HUES64 (cell line): ENCODE measurements around the gene MLLT3.

Source experiments
- H3K27ac ChIP-seq: 2 replicates; pipeline ENCODE4 v1.7.0; 2013; ENCODE audit warnings: low read depth, low read length, inconsistent platforms
- H3K27me3 ChIP-seq: 2 replicates; pipeline ENCODE4 v1.6.1; 2013; ENCODE audit warnings: mild to moderate bottlenecking, low read length; ENCODE audit not compliant: insufficient read depth
- H3K36me3 ChIP-seq: 2 replicates; pipeline ENCODE4 v1.6.1; 2013; ENCODE audit warnings: mild to moderate bottlenecking, low read length; ENCODE audit not compliant: insufficient read depth
- H3K4me1 ChIP-seq: 2 replicates; pipeline ENCODE4 v1.6.1; 2013; ENCODE audit warnings: mild to moderate bottlenecking, low read length, moderate library complexity; ENCODE audit not compliant: insufficient read depth
- H3K4me3 ChIP-seq: 2 replicates; pipeline ENCODE4 v1.5.1; 2013; ENCODE audit warnings: mild to moderate bottlenecking, low read length, moderate library complexity
- H3K9ac ChIP-seq: 2 replicates; pipeline ENCODE4 v1.6.1; 2013; ENCODE audit warnings: mild to moderate bottlenecking, low read depth, low read length
- H3K9me3 ChIP-seq: 2 replicates; pipeline ENCODE4 v1.6.1; 2013; ENCODE audit warnings: low read depth, low read length; ENCODE audit not compliant: insufficient read depth
- WGBS: fragments of 150-250, 120-280 bp; methylation state at CpG from one replicate; pipeline ENCODE4 v1.1.7; 2013; ENCODE audit warnings: missing lambda C conversion rate; 5-methylcytosine and 5-hydroxymethylcytosine counted together

MLLT3 gene

DNA sequence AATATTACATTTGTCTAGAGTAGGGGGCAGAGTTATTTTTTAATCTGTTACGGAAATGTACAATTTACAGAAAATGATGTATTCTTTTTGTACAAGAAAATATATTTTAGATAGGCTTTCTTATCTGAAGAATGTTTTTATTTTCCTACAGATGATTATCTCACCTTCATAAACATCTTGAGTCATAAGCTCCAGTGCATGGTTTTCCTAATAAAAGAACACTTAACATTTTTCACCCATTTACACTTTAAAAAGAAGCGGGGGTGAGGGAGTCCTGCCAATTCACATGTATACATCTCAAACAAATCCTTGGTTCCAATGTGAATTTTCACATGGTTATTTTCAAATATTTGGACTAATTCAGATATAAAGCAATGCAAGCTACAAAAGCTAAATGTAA lies 85.0 kb downstream of the MLLT3 start:
- Histone ChIP-seq H3K36me3 (no peaks in the 10 kb centered on the region), H3K9ac (no peak overlapping the region), H3K27ac (no peak overlapping the region), H3K4me1 (no peaks in the 10 kb centered on the region), H3K27me3 (no peaks in the 10 kb centered on the region), H3K4me3 (no peak overlapping the region), H3K9me3 (peaks cover 17% of the 10 kb centered on the region)
- 89% methylated on average over 1 of the region's 2 CpGs for whole genome bisulfite sequencing

DNA sequence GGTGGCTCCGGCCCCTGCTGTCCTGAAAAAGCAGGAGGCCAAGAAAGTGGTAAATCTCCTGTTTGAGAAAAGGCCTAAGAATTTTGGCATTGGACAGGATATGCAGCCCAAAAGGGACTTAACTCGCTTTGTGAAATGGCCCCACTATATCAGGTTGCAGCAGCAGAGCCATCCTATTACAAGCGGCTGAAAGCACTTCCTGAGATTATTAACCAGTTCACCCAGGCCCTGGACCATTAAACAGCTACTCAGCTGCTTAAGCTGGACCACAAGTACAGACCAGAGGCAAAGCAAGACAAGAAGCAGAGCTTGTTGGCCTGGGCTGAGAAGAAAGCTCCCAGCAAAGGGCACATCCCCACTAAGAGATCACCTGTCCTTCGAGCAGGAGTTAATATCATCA lies 89.7 kb downstream of the MLLT3 start:
- Histone ChIP-seq H3K27ac (no peak overlapping the region), H3K4me1 (no peaks in the 10 kb centered on the region), H3K9me3 (no peaks in the 10 kb centered on the region), H3K4me3 (no peak overlapping the region), H3K36me3 (no peaks in the 10 kb centered on the region), H3K9ac (no peak overlapping the region), H3K27me3 (no peaks in the 10 kb centered on the region)
- 91% methylated on average over 4 of the region's 4 CpGs for WGBS

DNA sequence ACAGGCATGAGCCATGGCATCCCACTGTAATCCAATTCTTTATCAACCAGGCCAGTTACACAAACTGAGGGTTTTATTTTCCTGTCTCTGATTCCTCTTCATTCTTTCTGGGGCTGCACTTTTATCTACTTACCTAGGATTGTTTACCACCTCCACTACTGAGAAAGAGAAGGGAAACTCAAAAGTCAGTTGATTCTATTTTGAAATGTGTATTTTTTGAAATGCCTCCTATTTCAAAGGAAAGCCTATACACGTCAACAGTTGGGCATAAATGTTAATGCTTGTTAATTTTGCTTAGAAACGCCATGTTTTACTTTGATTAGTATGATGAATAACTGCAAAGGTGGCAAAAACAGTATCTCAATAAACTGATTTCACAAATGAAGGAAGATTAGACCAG lies 92.5 kb downstream of the MLLT3 start:
- Histone ChIP-seq H3K36me3 (no peaks in the 10 kb centered on the region), H3K4me1 (peaks cover 10% of the 10 kb centered on the region), H3K9ac (no peak overlapping the region), H3K27ac (no peak overlapping the region), H3K4me3 (no peak overlapping the region), H3K9me3 (no peaks in the 10 kb centered on the region), H3K27me3 (no peaks in the 10 kb centered on the region)
- 73% methylated on average over 2 of the region's 2 CpGs for WGBS

DNA sequence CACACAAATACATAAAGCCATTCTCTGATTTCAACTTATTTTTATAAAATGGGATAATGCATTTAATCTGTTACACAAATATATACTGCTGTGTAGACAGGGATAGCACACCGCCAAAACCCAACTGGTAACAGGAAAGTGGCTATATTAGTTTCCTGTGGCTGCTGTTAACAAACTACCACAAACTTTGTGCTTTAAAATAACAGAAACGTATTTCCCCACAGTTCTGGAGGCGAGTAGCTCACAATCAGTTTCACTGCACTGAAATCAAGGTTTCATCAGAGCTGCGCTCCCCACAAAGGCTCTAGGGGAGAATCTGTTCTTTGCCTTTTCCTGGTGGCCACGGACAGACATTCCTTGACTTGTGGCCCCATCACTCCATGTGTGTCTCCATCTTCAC lies 94.0 kb downstream of the MLLT3 start:
- WGBS = 95% methylated on average over 5 of the region's 5 CpGs

GRCh38 chr9:20526500-20527319 lies 95.6 kb downstream of the MLLT3 start:
- H3K36me3 ChIP-seq = no peaks in the 10 kb centered on the region
- WGBS = no CpG with 5 or more reads among the region's 1 CpG
- no peaks in the 10 kb centered on the region for H3K9me3 ChIP-seq
- H3K4me1 ChIP-seq = peaks cover 10% of the 10 kb centered on the region
- no peak overlapping the region for H3K9ac ChIP-seq
- H3K4me3 ChIP-seq = no peak overlapping the region
- no peaks in the 10 kb centered on the region for H3K27me3 ChIP-seq
- no peak overlapping the region for H3K27ac ChIP-seq

More for the DNA sequence above, 94.0 kb downstream of the MLLT3 start:
- Histone ChIP-seq H3K9ac (no peak overlapping the region), H3K36me3 (no peaks in the 10 kb centered on the region), H3K4me3 (no peak overlapping the region), H3K27me3 (no peaks in the 10 kb centered on the region), H3K9me3 (no peaks in the 10 kb centered on the region), H3K27ac (no peak overlapping the region), H3K4me1 (peaks cover 10% of the 10 kb centered on the region)

GRCh38 chr9:20524776-20525175 lies 97.5 kb downstream of the MLLT3 start:
- WGBS = 79% methylated on average over 2 of the region's 2 CpGs
- Histone ChIP-seq H3K27ac (no peak overlapping the region), H3K36me3 (no peaks in the 10 kb centered on the region), H3K9ac (no peak overlapping the region), H3K4me3 (no peak overlapping the region), H3K4me1 (peaks cover 10% of the 10 kb centered on the region), H3K9me3 (no peaks in the 10 kb centered on the region), H3K27me3 (no peaks in the 10 kb centered on the region)

DNA sequence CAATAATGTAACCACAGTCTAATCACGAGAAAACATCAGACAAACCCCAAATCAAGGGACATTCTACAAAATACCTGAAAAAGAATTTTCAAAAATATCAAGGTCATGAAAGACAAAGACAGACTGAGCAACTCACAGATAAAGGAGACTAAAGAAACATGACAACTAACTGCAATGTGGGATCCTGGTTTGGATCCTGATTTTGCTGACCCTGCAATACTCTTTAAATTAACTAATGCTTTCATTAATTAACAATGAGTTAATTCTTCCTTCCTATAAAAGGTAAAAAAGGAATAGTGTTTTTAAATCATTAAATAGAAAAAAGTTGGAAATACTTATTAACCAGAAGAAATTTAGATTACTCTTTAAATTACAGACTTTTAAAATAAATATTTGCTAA lies 103.6 kb downstream of the MLLT3 start:
- WGBS = 100% methylated on average over 1 of the region's 1 CpG

DNA sequence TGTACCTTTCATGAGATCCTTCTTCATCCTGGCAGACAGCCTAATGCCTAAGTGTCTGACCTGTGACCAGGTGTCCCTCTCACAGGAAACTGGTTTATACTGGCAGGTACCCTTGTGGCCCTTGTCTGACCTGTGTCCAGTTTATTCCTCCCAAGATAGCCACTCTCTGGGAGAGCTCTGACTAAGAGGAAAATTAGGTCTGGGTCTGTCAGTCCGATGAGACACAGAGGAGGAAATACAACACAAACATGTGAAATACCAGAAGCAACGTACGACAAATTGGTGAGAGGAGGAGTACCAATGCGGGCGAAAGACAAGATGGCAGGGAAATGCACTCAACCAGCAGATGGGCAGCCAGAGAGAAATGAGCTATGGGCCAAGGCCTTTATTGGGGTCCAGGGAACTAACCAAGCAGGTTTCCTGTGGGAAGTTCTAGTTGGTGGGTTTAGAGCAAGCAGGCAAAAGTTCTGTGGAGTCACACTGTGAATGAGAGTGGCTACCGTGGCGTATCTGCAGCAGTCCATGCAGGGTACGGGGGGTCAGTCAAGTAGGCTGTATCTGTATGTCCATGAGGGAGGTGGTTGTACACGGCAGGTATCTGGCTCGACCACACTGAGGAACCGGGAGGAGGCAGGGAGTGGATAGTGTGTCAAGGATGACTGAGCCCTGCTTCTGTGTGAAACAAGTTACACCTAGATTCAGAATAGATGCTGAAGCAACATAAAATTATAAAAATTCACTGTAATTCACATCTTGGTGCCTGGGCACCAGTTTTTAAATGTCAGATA lies 109.0 kb downstream of the MLLT3 start:
- Histone ChIP-seq H3K4me3 (no peak overlapping the region), H3K27me3 (no peaks in the 10 kb centered on the region), H3K27ac (no peak overlapping the region), H3K9me3 (no peaks in the 10 kb centered on the region), H3K4me1 (no peaks in the 10 kb centered on the region), H3K9ac (no peak overlapping the region), H3K36me3 (no peaks in the 10 kb centered on the region)
- 95% methylated on average over 11 of the region's 11 CpGs for WGBS

More for the DNA sequence above, 103.6 kb downstream of the MLLT3 start:
- Histone ChIP-seq H3K27ac (no peak overlapping the region), H3K9me3 (no peaks in the 10 kb centered on the region), H3K9ac (no peak overlapping the region), H3K4me3 (no peak overlapping the region), H3K27me3 (no peaks in the 10 kb centered on the region), H3K36me3 (no peaks in the 10 kb centered on the region), H3K4me1 (no peaks in the 10 kb centered on the region)

- WGBS = 85% methylated on average over 2 of the region's 2 CpGs
Measured at GRCh38 chr9:20512636-20513035, 109.7 kb downstream of the MLLT3 start.

GRCh38 chr9:20512106-20512505 lies 110.2 kb downstream of the MLLT3 start:
- Histone ChIP-seq H3K27me3 (no peaks in the 10 kb centered on the region), H3K36me3 (no peaks in the 10 kb centered on the region), H3K4me1 (no peaks in the 10 kb centered on the region), H3K4me3 (no peak overlapping the region), H3K27ac (no peak overlapping the region), H3K9me3 (no peaks in the 10 kb centered on the region), H3K9ac (no peak overlapping the region)
- WGBS = 92% methylated on average over 2 of the region's 2 CpGs

More at GRCh38 chr9:20512636-20513035, 109.7 kb downstream of the MLLT3 start:
- no peak overlapping the region for H3K4me3 ChIP-seq
- no peaks in the 10 kb centered on the region for H3K9me3 ChIP-seq
- H3K9ac ChIP-seq = no peak overlapping the region
- H3K27ac ChIP-seq = no peak overlapping the region
- H3K36me3 ChIP-seq = no peaks in the 10 kb centered on the region
- H3K27me3 ChIP-seq = no peaks in the 10 kb centered on the region
- no peaks in the 10 kb centered on the region for H3K4me1 ChIP-seq

- H3K4me1 ChIP-seq = no peaks in the 10 kb centered on the region
- H3K9ac ChIP-seq = no peak overlapping the region
- no peaks in the 10 kb centered on the region for H3K27me3 ChIP-seq
- no peaks in the 10 kb centered on the region for H3K36me3 ChIP-seq
- H3K4me3 ChIP-seq = no peak overlapping the region
- no peak overlapping the region for H3K27ac ChIP-seq
- no peaks in the 10 kb centered on the region for H3K9me3 ChIP-seq
- WGBS = 97% methylated on average over 1 of the region's 1 CpG
Measured at GRCh38 chr9:20511686-20512085, 110.6 kb downstream of the MLLT3 start.
